Fibroblast of skin of right biceps (primary cell): ENCODE measurements around the gene SLC39A1.
A peak's percentile ranks its signal among the peaks of the same experiment; 100 is the strongest.
"Not testable (repeated sequence)": the region's sequence is repeated elsewhere in the genome, so short reads cannot be mapped to it uniquely, and the experiment has no call there.

Source experiments
- DNase-seq: peaks from one replicate; pipeline ENCODE4 v3.0.0-alpha.2; 2013

SLC39A1 gene

GRCh38 chr1:153963030-153963849 is at the start of gene SLC39A1:
Gene SLC39A1 (minus strand): TSS chr1:153963537. CDS start chr1:153962715, 822 bp downstream.
- peak; percentile 97 for DNase-seq

GRCh38 chr1:154012543-154012942 is 49.2 kb upstream of the SLC39A1 start:
- DNase-seq: not testable (repeated sequence)

GRCh38 chr1:154012129-154012528 is 48.8 kb upstream of the SLC39A1 start:
- DNase-seq: no peak

GRCh38 chr1:154006136-154006535 is 42.8 kb upstream of the SLC39A1 start:
- peak; percentile 50 for DNase-seq

GRCh38 chr1:154000420-154000819 is 37.1 kb upstream of the SLC39A1 start:
- no peak for DNase-seq

- not testable (repeated sequence) for DNase-seq
Measured at GRCh38 chr1:153996882-153997281, 33.5 kb upstream of the SLC39A1 start.

GRCh38 chr1:153995640-153996039 is 32.3 kb upstream of the SLC39A1 start:
- no peak for DNase-seq

- DNase-seq: no peak
Measured at GRCh38 chr1:153995202-153995601, 31.9 kb upstream of the SLC39A1 start.

- DNase-seq: no peak
Measured at GRCh38 chr1:153991806-153992205, 28.5 kb upstream of the SLC39A1 start.

GRCh38 chr1:153991151-153991630 is 27.9 kb upstream of the SLC39A1 start:
- DNase-seq: no peak

- peak; percentile 99 for DNase-seq
Measured at GRCh38 chr1:153990468-153991150, 27.3 kb upstream of the SLC39A1 start, which contains the start of gene RPS27. Gene RPS27 (plus strand): TSS chr1:153990762. CDS start chr1:153990797, 35 bp downstream.

- DNase-seq: no peak
Measured at GRCh38 chr1:153987621-153988020, 24.3 kb upstream of the SLC39A1 start.

GRCh38 chr1:153985941-153986761 is 22.8 kb upstream of the SLC39A1 start, which contains the start of gene RAB13:
Gene RAB13 (minus strand): TSS chr1:153986339. CDS start chr1:153986236, 103 bp downstream.
- peak; percentile 89 for DNase-seq

GRCh38 chr1:153985341-153985912 is 22.1 kb upstream of the SLC39A1 start:
- peak; percentile 91 for DNase-seq

- DNase-seq: no peak
Measured at GRCh38 chr1:153984123-153984894, 21.0 kb upstream of the SLC39A1 start.

- not testable (repeated sequence) for DNase-seq
Measured at GRCh38 chr1:153981735-153982134, 18.4 kb upstream of the SLC39A1 start.

GRCh38 chr1:153979091-153979490 is 15.8 kb upstream of the SLC39A1 start:
- not testable (repeated sequence) for DNase-seq

- no peak for DNase-seq
Measured at GRCh38 chr1:153978274-153978909, 15.1 kb upstream of the SLC39A1 start.

- peak; percentile 83 for DNase-seq
Measured at GRCh38 chr1:153977250-153978240, 14.2 kb upstream of the SLC39A1 start, which contains the start of gene JTB. Gene JTB (minus strand): TSS chr1:153977674. CDS start chr1:153977252, 422 bp downstream.

- DNase-seq: no peak
Measured at GRCh38 chr1:153976819-153977249, 13.5 kb upstream of the SLC39A1 start.
